ENCODE results near the gene SLIT3. TPM values are rescaled to one million over a fixed set of nuclear protein-coding genes. Genes with fewer than 3 reads are reported as not detected.

Gene SLIT3
- total RNA-seq, 1 experiment from 2014 or later, result 0.92 TPM

DNA sequence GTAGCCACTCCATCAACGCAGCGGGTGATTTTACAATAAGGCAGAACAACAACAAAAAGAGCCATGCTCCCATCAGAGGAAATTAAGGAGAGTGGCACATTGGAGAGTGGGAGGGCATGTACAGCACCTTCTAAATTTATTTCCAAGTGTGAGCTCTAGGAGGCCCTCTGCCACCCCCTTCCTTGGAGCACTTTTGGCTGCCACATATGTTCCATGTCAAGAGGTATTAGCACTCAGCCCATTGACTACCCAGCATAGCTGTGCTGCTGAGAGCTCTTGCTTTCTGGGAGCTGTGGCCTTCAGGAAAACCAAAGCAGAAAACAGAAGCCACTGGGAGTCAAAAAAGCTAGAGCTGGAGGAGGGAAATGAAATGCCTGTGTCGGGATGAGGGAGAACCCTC, 521.6 kb downstream of the SLIT3 start:
- no peaks in the 10 kb centered on the region for H3K27me3 ChIP-seq (ENCODE audit: insufficient read depth, low read length)
- no peak overlapping the region for H2BK120ac ChIP-seq (ENCODE audit: low read depth, low read length, poor library complexity, severe bottlenecking)
- H3K27ac ChIP-seq (ENCODE audit: insufficient read length, low read depth, low read length), result no peak overlapping the region
- no peaks in the 10 kb centered on the region for H4K20me1 ChIP-seq (ENCODE audit: control insufficient read depth, insufficient read depth, insufficient read length)
- no peak overlapping the region for H3K23ac ChIP-seq (ENCODE audit: insufficient read length, low read depth, low read length)
- no peak overlapping the region for H2AFZ ChIP-seq (ENCODE audit: low read length)
- Mint-ChIP-seq H3K36me3 (ENCODE audit: insufficient read depth in 1 of 3, low read depth in 3 of 3) (no peaks in the 10 kb centered on the region), H3K4me3 (no peak overlapping the region), H3K9me3 (no peaks in the 10 kb centered on the region), H3K4me1 (peaks cover 4 to 12% of the 10 kb centered on the region in 2 experiments), H3K27ac (no peak overlapping the region), H3K27me3 (ENCODE audit: low read depth) (peaks cover 23% of the 10 kb centered on the region)
- H3K23me2 ChIP-seq (ENCODE audit: insufficient read length, low read depth, low read length, poor library complexity, severe bottlenecking), result no peaks in the 10 kb centered on the region
- TF ChIP-seq, protein P1, sequence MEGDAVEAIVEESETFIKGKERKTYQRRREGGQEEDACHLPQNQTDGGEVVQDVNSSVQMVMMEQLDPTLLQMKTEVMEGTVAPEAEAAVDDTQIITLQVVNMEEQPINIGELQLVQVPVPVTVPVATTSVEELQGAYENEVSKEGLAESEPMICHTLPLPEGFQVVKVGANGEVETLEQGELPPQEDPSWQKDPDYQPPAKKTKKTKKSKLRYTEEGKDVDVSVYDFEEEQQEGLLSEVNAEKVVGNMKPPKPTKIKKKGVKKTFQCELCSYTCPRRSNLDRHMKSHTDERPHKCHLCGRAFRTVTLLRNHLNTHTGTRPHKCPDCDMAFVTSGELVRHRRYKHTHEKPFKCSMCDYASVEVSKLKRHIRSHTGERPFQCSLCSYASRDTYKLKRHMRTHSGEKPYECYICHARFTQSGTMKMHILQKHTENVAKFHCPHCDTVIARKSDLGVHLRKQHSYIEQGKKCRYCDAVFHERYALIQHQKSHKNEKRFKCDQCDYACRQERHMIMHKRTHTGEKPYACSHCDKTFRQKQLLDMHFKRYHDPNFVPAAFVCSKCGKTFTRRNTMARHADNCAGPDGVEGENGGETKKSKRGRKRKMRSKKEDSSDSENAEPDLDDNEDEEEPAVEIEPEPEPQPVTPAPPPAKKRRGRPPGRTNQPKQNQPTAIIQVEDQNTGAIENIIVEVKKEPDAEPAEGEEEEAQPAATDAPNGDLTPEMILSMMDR (conservative IDR thresholded peaks at IDR 0.05), result no peak
- WGBS (ENCODE audit: extremely low coverage, insufficient read length, low lambda C conversion rate), result no CpG with 5 or more reads among the region's 3 CpGs
- DNase-seq, result no peak
- H3K56ac ChIP-seq (ENCODE audit: insufficient read length, low read depth, low read length), result no peak overlapping the region
- H3K9me3 ChIP-seq (ENCODE audit: control insufficient read depth, low read depth, low read length), result no peaks in the 10 kb centered on the region
- no peak overlapping the region for H3K9ac ChIP-seq (ENCODE audit: extremely low read depth, insufficient read length, low read length)
- H2BK12ac ChIP-seq (ENCODE audit: insufficient read length, low read depth, low read length), result no peak overlapping the region
- no peak overlapping the region for H4K5ac ChIP-seq (ENCODE audit: insufficient read length, low read depth, low read length)
- H3K4me1 ChIP-seq (ENCODE audit: insufficient read depth, low read length), result 0 out of 2 replicates have a peak, but pooled peaks cover 3% of the 10 kb centered on the region
- no peak overlapping the region for H2BK15ac ChIP-seq (ENCODE audit: low read depth, low read length)
- H3K4ac ChIP-seq (ENCODE audit: low read depth, low read length), result no peak overlapping the region
- no peak overlapping the region for H3T11ph ChIP-seq (ENCODE audit: low read length)
- no peak overlapping the region for H3K4me2 ChIP-seq (ENCODE audit: insufficient read depth, insufficient read length, low read length)
- no peaks in the 10 kb centered on the region for H3K79me2 ChIP-seq (ENCODE audit: insufficient read depth, low read length)
- no peak overlapping the region for H3K14ac ChIP-seq (ENCODE audit: insufficient read depth, low read length)
- no peaks in the 10 kb centered on the region for H3K79me1 ChIP-seq (ENCODE audit: insufficient read depth, low read depth, low read length, poor library complexity, severe bottlenecking)
- no peak overlapping the region for H2AK5ac ChIP-seq (ENCODE audit: insufficient read length, low read length)
- H2BK5ac ChIP-seq (ENCODE audit: insufficient read length, low read length), result no peak overlapping the region
- no peak overlapping the region for H3K18ac ChIP-seq (ENCODE audit: insufficient read length, low read depth, low read length)
- no peak overlapping the region for H4K8ac ChIP-seq (replicated peaks; ENCODE audit: insufficient read length, low read depth, low read length)
- H2BK20ac ChIP-seq (ENCODE audit: low read depth, low read length, poor library complexity, severe bottlenecking), result no peak overlapping the region
- H4K91ac ChIP-seq (ENCODE audit: insufficient read length, low read depth, low read length), result no peak overlapping the region
